Endodermal cell (in vitro differentiated cells): ENCODE measurements around the gene RMND1. TPM values are rescaled to one million over a fixed set of nuclear protein-coding genes. Genes with fewer than 3 reads are reported as not detected.

Source experiments
- DNase-seq: peaks from one replicate; pipeline ENCODE4 v3.0.0-alpha.2; 2017
- H3K27ac ChIP-seq: 2 replicates; pipeline ENCODE4 v1.5.1; 2013; ENCODE audit warnings: mild to moderate bottlenecking, low read depth, low read length, moderate library complexity
- H3K27me3 ChIP-seq: 2 replicates; pipeline ENCODE4 v1.6.1; 2013; ENCODE audit warnings: mild to moderate bottlenecking, low read length, moderate library complexity; ENCODE audit not compliant: insufficient read depth, control insufficient read depth, poor library complexity, severe bottlenecking
- H3K36me3 ChIP-seq: 2 replicates; pipeline ENCODE4 v1.7.0; 2013; ENCODE audit warnings: mild to moderate bottlenecking, low read length, moderate library complexity; ENCODE audit not compliant: control insufficient read depth, insufficient read depth
- H3K4me1 ChIP-seq: one replicate; pipeline ENCODE4 v1.7.0; 2013; ENCODE audit warnings: low read length; ENCODE audit not compliant: control insufficient read depth, insufficient read depth
- H3K4me3 ChIP-seq: 2 replicates; pipeline ENCODE4 v1.5.1; 2013; ENCODE audit warnings: mild to moderate bottlenecking, low read length, moderate library complexity
- H3K9ac ChIP-seq: 2 replicates; pipeline ENCODE4 v1.6.1; 2013; ENCODE audit warnings: mild to moderate bottlenecking, low read length, moderate library complexity; ENCODE audit not compliant: poor library complexity, severe bottlenecking; ENCODE audit errors: extremely low read depth
- H3K9me3 ChIP-seq: 2 replicates; pipeline ENCODE4 v1.6.1; 2013; ENCODE audit warnings: mild to moderate bottlenecking, low read length, moderate library complexity; ENCODE audit not compliant: control insufficient read depth
- H3K27ac Mint-ChIP-seq: 2 replicates; pipeline ENCODE4 v1.8.0; 2020; ENCODE audit warnings: mixed read lengths
- H3K27me3 Mint-ChIP-seq: 2 replicates; pipeline ENCODE4 v1.8.0; 2021; ENCODE audit warnings: mild to moderate bottlenecking, mixed read lengths; ENCODE audit not compliant: insufficient read depth
- H3K36me3 Mint-ChIP-seq: 2 replicates; pipeline ENCODE4 v1.8.0; 2020; ENCODE audit warnings: low read depth, mixed read lengths
- H3K4me1 Mint-ChIP-seq: 2 replicates; pipeline ENCODE4 v1.8.0; 2020; ENCODE audit warnings: mixed read lengths
- H3K4me3 Mint-ChIP-seq: 2 replicates; pipeline ENCODE4 v1.8.0; 2020; ENCODE audit warnings: mild to moderate bottlenecking, moderate library complexity, mixed read lengths
- H3K9me3 Mint-ChIP-seq: 2 replicates; pipeline ENCODE4 v1.8.0; 2020; ENCODE audit warnings: mild to moderate bottlenecking, mixed read lengths
- CTCF ChIP-seq: fragments of 200-600 bp; sonication (generic); conservative IDR thresholded peaks from 2 replicates; pipeline ENCODE4 v1.5.0; 2021; ENCODE audit warnings: antibody characterized with exemption, mild to moderate bottlenecking
- WGBS, 2 experiments: methylation state at CpG; one replicate each; pipeline versions ENCODE4 v1.1.5 to v1.1.7; 2013; ENCODE audit warnings: missing lambda C conversion rate in 2 of 2, mixed read lengths in 1 of 2; ENCODE audit not compliant: insufficient coverage in 1 of 2, insufficient read length in 1 of 2; 5-methylcytosine and 5-hydroxymethylcytosine counted together
- total RNA-seq, 2 donors: library from RNA; stranded (reverse); fragmentation: NEBNext Ultra II Directional in 1 of 2; extraction: Animal tissue kit (Norgen Biotek cat#: 25700) in 1 of 2; gene quantifications; 2 replicates in 1 of 2; 3 replicates in 1 of 2; pipeline ENCODE4 v1.2.1, GENCODE V29; 2021

Gene RMND1
- total RNA-seq, 2 donors from 2014 or later: 40.8 to 45.4 TPM

DNA sequence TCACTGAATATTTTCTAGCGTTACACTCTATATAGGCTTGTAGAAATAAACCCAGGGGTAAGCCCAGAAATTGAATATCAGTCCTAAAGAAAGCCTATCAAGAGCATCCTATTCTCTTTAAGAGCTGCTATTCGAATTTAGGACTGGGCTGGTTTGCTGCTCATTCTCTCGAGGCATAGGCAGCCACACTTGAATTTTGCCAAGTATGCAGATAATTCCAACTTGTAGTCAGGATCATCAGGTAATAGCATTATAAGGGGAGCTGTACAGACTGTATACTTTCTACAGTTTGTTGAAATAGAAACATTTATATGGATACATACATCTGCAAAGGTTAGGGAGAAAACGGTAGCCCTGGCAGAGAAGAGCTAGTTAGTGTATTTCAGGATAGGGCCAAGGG is 58.5 kb downstream of the RMND1 start:
- H3K4me1 Mint-ChIP-seq: peaks cover 39% of the 10 kb centered on the region
- peak overlapping the region; percentile 49 for H3K27ac Mint-ChIP-seq
- no peak for TF ChIP-seq CTCF
- no peak for DNase-seq
- Histone ChIP-seq H3K27me3 (no peaks in the 10 kb centered on the region), H3K4me1 (peaks cover 3% of the 10 kb centered on the region), H3K4me3 (peak overlapping the region; percentile 97), H3K9ac (peak overlapping the region; percentile 43), H3K36me3 (peaks cover 48% of the 10 kb centered on the region), H3K27ac (no peak overlapping the region), H3K9me3 (no peaks in the 10 kb centered on the region)
- no peaks in the 10 kb centered on the region for H3K27me3 Mint-ChIP-seq
- 89 to 100% methylated on average over 2 to 4 of the region's 4 CpGs for WGBS, 2 experiments
- H3K36me3 Mint-ChIP-seq: peaks cover 32% of the 10 kb centered on the region
- peak overlapping the region; percentile 81 for H3K4me3 Mint-ChIP-seq
- no peaks in the 10 kb centered on the region for H3K9me3 Mint-ChIP-seq

DNA sequence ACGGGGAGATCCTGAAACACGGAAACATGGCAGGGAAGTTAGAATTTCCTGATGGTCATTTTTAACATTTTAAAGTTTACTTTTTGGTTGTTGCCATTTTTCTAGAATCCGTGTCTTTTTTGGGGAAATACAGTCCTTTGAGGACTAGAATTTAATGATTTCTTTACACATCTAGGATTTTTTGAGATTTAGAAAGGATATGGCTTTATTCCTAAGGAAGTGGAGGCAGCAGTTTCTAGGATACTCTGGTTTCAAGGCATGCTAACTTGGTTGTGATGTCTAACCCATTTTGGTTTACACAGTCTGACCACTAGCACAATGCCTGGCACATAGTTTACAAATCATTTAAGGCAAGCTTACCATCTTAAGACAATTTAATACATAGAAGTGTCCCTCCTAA is 59.5 kb downstream of the RMND1 start:
- peaks cover 25% of the 10 kb centered on the region for H3K36me3 Mint-ChIP-seq
- no peaks in the 10 kb centered on the region for H3K27me3 ChIP-seq
- no peak overlapping the region for H3K27ac ChIP-seq
- H3K4me1 ChIP-seq: peaks cover 4% of the 10 kb centered on the region
- H3K4me1 Mint-ChIP-seq: peaks cover 33% of the 10 kb centered on the region
- no peaks in the 10 kb centered on the region for H3K9me3 ChIP-seq
- H3K9me3 Mint-ChIP-seq: no peaks in the 10 kb centered on the region
- H3K27me3 Mint-ChIP-seq: no peaks in the 10 kb centered on the region
- H3K9ac ChIP-seq: peak overlapping the region; percentile 43
- peak overlapping the region; percentile 81 for H3K4me3 Mint-ChIP-seq
- DNase-seq: no peak
- peak overlapping the region; percentile 97 for H3K4me3 ChIP-seq
- H3K27ac Mint-ChIP-seq: peak overlapping the region; percentile 90
- H3K36me3 ChIP-seq: peaks cover 44% of the 10 kb centered on the region
- WGBS, 2 experiments: 7 to 8% methylated on average over 3 of the region's 3 CpGs
- no peak for TF ChIP-seq CTCF

DNA sequence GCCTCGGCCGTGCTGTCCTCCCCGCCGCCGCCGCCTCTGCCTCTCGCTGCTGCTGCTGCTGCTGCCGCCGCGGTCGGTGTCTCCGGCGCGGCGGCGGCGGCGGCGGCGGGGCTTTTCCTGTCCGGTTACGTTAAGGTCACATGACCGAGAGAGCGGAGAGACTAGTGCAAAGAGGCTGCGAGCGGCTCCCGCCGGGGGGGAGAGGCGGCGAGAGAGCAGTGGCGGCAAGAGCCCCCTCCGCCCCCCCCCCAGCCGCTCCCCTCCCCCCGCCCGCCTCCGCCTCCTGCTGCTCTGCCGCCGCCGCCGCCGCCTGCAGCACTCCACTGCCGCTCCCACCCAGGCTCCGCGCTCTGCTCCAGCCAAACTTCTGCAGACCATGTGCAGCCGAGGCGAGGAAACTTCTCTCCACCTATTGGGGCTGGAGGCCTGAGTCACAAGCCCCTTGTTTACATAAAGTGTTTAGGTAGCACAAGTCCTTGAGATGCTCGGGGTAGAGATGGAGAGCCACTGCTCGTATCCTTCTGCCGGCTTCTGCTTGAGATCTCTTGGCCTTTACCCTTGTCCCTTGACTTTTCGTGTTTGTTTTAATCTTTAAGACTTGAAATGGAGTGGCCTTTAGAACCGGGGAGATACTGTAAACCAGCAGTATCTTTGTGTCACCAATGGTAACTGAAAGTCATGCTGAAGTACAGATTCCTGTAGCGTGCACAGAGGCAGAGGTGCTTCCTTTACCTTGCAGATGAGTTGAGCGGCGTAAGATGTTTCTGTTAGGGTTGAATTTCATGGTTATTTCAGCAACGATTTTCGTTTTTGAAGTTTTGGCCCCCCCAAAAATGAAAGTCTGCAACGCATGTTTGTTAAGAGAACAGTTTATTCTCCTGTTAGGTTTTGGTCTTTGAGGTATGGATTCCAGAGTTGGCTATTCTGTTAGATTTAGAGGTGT is 60.2 kb downstream of the RMND1 start, which contains the start of gene ZBTB2:
TSS of gene ZBTB2 (minus strand) at position 89 of the 943 bp plus-strand sequence. CDS start 17,922 bp downstream, outside the sequence.
- Mint-ChIP-seq H3K4me1 (peaks cover 37% of the 10 kb centered on the region), H3K36me3 (peaks cover 26% of the 10 kb centered on the region), H3K9me3 (no peaks in the 10 kb centered on the region)

More for the DNA sequence above, 60.2 kb downstream of the RMND1 start, which contains the start of gene ZBTB2:
- peak within 1 kb of the TSS; percentile 100 for H3K27ac ChIP-seq
- H3K27me3 ChIP-seq: no peaks in the 10 kb centered on the region
- peaks cover 4% of the 10 kb centered on the region for H3K4me1 ChIP-seq
- peak within 1 kb of the TSS; percentile 97 for H3K4me3 ChIP-seq
- H3K4me3 Mint-ChIP-seq: peak within 1 kb of the TSS; percentile 81
- peak; percentile 90 for DNase-seq
- H3K36me3 ChIP-seq: peaks cover 44% of the 10 kb centered on the region
- WGBS, 2 experiments: 1 to 3% methylated on average over 9 to 49 of the region's 57 CpGs
- H3K9ac ChIP-seq: peak within 1 kb of the TSS; percentile 77
- no peak for TF ChIP-seq CTCF
- peak within 1 kb of the TSS; percentile 90 for H3K27ac Mint-ChIP-seq
- H3K27me3 Mint-ChIP-seq: no peaks in the 10 kb centered on the region
- no peaks in the 10 kb centered on the region for H3K9me3 ChIP-seq
